Suppressor macrophage (primary cell): ENCODE data around the gene ARSH.
"Not testable (repeated sequence)": the region's sequence is repeated elsewhere in the genome, so short reads cannot be mapped to it uniquely, and the experiment has no call there.

ENCODE experiments used
- DNase-seq, 4 experiments: peaks; one replicate each; pipeline ENCODE4 v3.0.0-alpha.2; 2020 to 2022
- total RNA-seq, 17 experiments: gene quantifications; one replicate each; lab custom pipeline; 2026; ENCODE audit warnings: mixed read lengths in 6 of 17, inconsistent platforms in 3 of 17; lab: John Stamatoyannopoulos, UW

Gene ARSH
- total RNA-seq = 0 to 0.77 (median 0) reads per million in 17 experiments

- DNase-seq = no peak
Measured at GRCh38 chrX:3006495-3006894, at the start of gene ARSH. TSS of gene ARSH (plus strand) at chrX:3006546. CDS start at chrX:3006613, 67 bp downstream.

DNA sequence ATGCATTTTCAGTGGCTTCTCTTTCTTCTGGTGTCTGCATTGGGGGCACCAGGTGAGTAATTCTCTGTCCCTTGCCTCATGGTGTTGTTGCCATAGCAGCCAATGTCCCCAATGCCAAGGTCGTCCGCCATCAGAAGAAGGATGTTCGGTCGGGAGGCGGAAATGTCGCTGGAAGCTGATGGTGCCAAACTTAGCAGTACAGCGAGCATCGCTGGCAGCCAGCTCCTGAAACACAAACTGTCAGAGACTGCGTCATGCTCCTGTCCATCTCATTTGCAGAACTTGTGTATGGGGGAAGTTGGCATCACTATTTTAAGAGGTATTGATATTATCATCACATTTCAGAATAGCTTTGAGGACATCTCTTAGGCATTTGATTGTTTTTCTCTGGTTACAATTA, 48.1 kb upstream of the ARSH start:
- no peak for DNase-seq

DNA sequence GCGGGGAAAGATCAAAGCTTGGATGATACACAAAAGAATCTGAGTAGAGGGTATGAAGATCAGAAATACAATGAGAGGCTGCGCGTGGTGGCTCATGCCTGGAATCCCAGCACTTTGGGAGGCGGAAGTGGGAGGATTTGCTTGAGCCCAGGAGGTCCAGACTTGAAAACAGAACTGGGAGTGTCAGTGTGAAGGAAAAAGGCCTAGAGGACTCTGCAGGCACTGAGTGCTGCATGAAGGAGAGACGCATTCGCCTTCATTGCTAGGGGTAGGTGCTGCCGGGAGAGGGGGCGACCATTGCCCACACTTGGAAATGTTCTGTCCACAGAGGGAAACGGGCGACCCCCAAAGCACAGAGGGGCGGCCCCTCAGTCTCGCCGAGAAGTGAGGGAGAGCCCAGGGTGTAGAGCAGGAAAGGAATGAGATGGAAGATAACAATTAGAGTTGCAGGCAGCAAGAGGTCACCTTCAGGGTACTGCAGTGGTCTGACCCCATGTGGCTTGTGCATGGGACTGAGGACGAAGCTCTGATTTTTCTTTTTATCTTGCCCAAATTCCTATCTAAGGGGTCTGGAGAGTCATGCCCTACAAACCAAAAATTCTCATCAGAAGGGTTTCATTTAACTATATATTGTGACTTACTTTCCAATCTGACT, 45.4 kb upstream of the ARSH start:
- DNase-seq = no peak

GRCh38 chrX:2962381-2962780, 44.0 kb upstream of the ARSH start:
- DNase-seq = no peak

DNA sequence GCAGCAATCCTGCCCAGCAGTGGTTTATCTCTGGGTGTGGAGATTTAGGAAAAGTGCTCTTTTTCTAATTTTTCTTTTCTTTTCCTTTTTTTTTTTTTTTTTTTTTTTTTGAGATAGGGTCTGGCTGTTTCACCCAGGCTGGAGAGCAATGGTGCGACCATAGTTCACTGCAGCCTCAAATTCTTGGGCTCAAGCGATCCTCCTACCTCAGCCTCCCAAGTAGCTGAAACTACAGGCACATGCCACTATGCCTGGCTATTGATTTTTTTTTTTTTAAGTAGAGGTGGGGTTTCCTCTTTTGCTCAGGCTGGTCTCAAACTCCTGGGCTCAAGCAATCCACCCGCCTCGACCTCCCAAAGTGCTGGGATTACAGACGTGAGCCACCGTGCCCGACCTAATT, 42.9 kb upstream of the ARSH start:
- DNase-seq = not testable (repeated sequence)

DNA sequence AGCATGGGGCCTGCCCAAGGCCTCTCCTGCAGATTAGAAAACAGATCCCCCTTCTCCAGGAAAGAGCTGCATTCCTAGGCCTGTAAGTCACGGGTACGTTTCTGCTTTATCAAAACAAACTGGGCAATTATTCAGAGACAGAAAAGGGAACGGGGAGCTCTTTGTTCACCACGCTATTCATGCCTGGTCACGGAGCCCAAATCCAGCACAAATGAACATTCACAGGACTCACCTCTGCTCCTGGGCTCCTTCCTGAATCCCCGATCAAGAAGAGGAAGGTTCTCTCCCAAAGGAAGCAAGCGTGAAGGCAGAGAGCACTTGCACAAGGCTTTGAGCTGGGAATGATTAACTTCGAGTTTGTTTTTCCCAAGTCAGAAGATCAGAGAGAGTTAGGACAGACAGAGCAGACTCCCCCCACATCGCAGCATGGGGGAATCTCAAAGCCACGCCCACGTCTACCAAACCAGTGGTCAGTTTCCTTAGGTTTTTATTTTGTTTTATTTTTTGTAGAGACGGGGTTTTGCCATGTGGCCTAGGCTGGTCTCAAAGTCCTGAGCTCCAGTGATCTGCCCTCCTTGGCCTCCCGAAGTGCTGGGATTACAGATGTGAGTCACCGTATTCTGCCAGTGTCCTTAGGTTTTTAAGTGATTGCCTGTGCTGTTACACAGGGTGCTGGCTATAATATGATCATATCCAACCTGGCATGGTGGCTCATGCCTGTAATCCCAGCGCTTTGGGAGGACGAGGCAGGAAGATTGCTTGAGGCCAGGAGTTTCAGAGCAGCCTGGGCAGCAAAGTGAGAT, 42.2 kb upstream of the ARSH start:
- DNase-seq = not testable (repeated sequence)

DNA sequence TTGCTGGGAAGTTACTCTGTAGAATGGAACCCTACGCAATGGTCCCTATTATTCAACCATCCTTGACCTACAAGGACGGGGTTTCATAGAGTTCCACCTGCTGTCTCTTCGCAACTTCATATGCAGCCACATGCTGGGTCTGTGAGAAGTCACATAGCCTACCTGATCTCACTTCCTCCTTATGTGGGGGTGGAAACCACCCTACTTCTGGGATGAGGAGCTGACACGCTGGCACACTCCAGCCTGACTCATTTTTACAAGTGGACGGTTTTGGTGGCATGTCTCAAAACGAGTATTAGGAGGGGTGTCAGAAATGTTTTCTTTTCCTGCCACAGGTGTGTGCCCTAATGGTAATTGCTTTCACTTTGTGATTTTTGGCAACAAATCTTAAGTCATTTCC, 40.4 kb upstream of the ARSH start:
- DNase-seq = peak; percentile 1 to 15 (median 6)

DNA sequence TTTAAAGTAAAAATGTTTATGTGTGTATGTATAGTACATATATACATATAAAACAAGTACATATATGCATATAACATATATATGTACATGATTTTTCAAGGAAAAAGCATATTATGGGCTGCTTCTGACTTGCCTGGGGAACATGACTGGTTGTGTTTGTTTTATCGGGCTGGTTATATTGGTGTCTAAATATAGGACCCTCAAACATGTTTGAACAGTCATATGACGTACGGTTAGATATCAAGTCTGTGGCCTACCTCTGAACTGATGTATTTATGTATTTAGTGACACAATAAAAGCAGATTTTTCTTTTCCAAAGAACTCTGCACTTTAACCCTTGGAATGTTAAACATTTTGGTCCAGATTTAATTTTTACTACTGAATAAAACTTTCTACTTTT, 39.3 kb upstream of the ARSH start:
- DNase-seq = no peak

- no peak for DNase-seq
Measured at GRCh38 chrX:2967584-2967983, 38.8 kb upstream of the ARSH start.

GRCh38 chrX:2967998-2968909, 38.1 kb upstream of the ARSH start:
- DNase-seq = peak; percentile 3 to 27 (median 12)

- DNase-seq = no peak
Measured at GRCh38 chrX:2969021-2969420, 37.3 kb upstream of the ARSH start.

GRCh38 chrX:2972391-2972790, 34.0 kb upstream of the ARSH start:
- DNase-seq = no peak

- no peak for DNase-seq
Measured at GRCh38 chrX:2974961-2975360, 31.4 kb upstream of the ARSH start.

DNA sequence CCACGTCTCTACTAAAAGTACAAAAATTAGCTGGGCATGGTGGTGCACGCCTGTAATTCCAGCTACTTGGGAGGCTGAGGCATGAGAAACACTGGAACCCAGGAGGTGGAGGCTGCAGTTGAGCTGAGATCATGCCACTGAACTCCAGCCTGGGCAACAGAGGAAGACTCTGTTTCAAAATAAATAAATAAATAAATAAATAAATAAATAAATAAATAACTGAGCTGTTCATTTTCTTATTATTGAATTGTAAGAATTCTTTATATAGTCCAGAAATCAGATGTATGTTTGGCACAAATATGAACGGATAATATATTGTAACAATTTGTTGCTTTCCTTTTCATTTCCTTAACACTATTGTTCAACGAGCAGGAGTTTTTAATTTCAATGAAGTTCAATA, 27.7 kb upstream of the ARSH start:
- DNase-seq = not testable (repeated sequence)

GRCh38 chrX:2984342-2984741, 22.0 kb upstream of the ARSH start:
- no peak for DNase-seq

- DNase-seq = no peak
Measured at GRCh38 chrX:2989565-2989964, 16.8 kb upstream of the ARSH start.

DNA sequence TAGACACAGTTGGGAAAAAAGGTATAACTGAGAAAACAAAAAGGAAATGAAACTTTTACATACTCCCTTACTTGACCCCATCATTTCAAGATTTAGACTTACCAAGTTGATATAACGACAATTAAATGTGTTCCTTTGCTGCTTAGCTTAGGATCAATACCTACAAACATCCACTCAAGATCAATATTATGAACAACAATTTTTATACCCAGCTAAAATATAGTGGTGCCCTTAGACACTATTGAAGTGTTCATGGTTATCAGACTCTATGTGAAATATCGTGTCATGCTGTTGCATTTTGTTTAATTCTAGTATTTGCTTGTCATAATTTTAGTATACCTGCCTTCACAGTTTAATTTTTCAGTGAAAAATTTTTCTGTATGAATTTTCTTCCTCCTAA, 4.2 kb downstream of the ARSH start:
- no peak for DNase-seq

DNA sequence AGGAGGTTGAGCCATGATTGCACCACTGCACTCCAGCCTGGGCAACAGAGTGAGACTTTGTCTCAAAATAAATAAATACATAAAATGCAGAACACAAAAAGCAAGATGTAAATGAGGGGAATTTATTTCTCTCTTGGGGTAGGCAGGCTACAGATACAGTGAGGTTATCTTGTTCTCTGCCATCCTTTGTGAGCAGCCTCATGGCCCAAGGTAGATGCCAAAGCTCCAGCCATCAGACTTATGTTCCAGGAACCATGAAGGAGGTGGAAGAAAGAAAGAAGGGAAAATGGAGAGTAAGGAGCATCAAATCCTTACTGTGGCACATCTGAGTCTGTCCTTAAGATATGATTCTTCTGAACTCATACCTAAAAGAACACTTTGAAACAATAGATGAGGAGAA, 11.1 kb downstream of the ARSH start:
- no peak for DNase-seq

DNA sequence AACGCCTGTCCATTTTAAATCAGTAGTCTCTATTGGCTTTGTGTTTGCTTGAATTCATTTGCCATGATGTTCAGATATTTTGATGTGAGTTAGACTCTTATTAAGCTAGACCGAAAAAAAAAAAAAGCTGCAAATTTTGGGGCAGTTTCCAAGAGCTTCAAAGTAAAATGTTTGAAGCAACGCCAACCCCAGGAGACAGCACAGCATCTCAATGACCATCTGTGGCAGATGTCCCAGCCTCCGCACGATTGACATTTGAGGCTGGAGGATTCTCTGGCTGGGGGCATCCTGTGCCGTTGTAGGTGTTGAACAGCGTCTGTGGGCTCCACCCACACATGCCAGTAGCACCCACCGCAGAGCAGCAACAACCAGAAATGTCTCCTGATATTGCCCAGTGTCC, 17.8 kb downstream of the ARSH start:
- no peak for DNase-seq

DNA sequence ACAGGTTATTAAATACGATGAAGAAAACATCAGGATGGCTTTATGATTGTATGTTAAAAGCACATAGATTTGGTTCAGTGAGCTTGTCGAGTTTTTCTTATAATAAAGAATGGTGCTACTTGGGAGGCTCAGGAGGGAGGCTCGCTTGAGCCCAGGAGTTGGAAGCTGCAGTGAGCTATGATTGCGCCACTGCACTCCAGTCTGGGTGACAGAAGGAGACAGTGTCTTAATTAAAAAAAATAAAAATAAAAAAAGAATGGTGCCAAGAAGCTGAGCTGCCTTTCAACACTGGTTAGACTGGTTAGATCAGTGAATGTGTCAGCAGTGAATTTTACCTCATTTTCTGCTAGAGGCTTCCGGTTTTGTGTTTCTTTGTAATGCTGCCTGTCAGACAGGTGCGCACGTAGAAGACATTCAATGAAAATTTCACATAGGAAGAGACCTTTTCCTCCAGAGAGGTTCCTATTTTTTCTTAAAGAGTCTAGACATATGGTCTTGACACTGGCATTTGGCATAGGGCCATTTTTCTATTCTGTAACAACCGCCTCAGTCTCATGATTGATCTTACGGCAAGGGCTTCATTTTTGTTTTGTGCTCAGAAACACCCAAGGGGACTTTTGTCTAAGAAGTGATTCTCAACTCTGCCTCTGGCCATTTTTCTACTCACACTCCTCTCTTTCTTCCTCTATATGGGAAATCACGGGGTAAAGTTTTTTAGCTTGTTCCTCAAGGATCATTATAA, 19.9 kb downstream of the ARSH start:
- peak in 1 of 4 experiments; percentile 3 for DNase-seq

GRCh38 chrX:3029129-3029528, 22.8 kb downstream of the ARSH start:
- no peak for DNase-seq

- DNase-seq = no peak
Measured at GRCh38 chrX:3037218-3037617, 30.9 kb downstream of the ARSH start.
